Frontal cortex (tissue), 4 donors: ENCODE data around the gene REX1BD. TPM values are rescaled to one million over a fixed set of nuclear protein-coding genes. Genes with fewer than 3 reads are reported as not detected.
"Not testable (repeated sequence)": the region's sequence is repeated elsewhere in the genome, so short reads cannot be mapped to it uniquely, and the experiment has no call there.

Experiments used
- DNase-seq, 2 donors: peaks; one replicate each; pipeline ENCODE4 v3.0.0; 2012; ENCODE audit warnings: low spot score in 2 of 2
- FAIRE-seq: peaks from 2 replicates; lab custom pipeline; 2012; peaks lifted over from hg19 to GRCh38; lab: Jason Lieb, UNC
- total RNA-seq: library from RNA; depleted of rRNA; stranded (reverse); fragments of >200 nt; gene quantifications from one replicate; pipeline ENCODE4 v1.2.3, GENCODE V29; 2014
- donor health status: control.
- donor health status: control.
- donor health status: control.

Gene REX1BD
- total RNA-seq, 1 donor from 2014 or later, result 17.1 TPM

DNA sequence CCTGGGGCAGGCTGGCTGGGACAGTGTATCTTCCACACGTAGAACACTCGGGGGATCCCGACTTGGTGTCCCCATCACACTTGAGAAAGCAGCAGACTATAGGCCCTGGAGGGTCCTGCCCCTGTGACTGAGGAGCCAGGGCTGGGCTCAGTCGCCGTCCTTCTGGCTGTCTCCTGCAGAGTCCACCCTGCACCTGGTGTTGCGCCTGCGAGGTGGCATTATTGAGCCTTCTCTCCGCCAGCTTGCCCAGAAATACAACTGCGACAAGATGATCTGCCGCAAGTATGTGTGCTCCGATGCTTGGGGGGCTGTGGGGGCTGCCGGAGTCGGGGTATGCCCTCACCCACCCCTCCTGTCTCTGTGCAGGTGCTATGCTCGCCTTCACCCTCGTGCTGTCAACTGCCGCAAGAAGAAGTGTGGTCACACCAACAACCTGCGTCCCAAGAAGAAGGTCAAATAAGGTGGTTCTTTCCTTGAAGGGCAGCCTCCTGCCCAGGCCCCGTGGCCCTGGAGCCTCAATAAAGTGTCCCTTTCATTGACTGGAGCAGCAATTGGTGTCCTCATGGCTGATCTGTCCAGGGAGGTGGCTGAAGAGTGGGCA lies 13.8 kb upstream of the REX1BD start:
- DNase-seq (no peak), FAIRE-seq (no peak)

DNA sequence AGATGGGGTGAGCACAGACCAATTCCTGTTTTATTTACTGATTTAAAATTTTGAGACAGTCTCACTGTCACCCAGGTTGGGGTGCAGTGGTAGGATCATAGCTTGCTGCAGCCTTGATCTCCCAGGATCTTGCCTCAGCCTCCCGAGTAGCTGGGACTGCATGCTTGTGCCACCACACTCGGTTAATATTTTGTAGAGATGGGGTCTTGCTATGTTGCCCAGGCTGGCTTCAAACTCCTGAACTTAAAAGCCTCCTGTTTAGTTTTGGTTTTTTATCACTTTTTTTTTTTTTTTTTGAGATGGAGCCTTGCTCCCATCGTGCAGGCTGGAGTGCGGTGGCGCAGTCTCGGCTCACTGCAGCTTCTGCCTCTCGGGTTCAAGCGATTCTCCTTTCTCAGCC lies 12.2 kb upstream of the REX1BD start:
- DNase-seq, result no peak
- no peak for FAIRE-seq

DNA sequence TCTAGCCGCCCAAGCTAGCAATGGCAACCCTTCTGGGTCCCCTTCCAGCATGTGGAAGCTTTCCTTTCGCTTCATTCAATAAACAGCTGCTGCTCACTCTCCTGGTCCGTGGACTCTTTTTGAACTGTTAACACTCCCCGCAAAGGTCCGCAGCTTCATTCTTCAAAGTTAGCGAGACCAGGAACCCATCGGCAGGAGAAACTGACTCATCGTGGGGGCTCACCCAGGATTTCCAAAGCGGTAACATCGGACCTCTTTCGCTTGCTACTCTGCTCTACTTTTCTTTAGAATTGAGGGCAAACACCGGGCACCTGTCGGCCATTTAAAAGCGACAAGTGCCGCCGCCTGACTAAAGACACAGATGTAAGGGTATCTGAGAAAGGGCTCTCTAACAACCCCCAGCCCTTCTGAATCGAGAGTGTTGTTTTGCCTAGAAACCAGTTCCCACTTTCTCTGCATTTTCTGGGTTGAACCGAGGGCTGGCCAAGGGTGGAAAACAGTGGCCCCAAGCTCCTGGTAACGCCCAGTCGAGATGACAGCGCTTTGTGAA lies 11.2 kb upstream of the REX1BD start:
- FAIRE-seq, result no peak
- no peak for DNase-seq

DNA sequence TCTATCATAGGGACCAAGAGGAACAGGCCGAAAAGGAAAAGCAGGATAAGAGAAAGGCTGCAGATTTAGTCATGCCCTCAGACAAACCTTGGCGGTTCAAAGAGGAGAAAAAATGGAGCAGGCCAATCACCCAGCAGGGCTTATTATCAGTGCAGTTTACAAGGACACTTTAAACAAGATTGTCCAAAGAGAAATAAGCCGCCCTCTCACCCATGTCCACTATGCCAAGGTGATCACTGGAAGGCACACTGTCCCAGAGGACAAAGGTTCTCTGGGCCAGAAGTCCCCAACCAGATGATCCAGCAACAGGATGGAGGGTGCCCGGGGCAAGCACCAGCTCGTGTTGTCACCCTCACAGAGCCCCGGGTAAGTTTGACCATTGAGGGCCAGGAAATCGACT lies 8.3 kb upstream of the REX1BD start:
- FAIRE-seq (no peak), DNase-seq (no peak)

DNA sequence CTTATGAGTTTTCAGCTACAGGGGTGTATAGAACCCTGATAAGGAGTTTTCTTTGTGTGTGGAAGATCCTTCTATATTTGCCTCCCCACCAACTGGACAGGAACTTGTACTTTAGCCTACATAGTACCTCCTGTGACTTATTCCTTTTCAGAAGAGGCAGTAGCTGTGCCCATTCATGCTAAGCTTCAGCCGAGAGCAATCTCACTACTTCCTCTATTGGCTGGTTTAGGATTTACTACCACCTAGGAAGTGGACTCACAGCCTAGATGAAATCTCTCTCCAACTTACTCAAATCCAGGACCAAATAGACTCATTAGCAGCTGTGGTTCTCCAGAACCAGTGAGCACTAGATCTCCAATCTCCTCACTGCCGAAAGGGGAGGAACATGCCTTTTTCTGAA lies 2.3 kb upstream of the REX1BD start:
- no peak for FAIRE-seq
- no peak for DNase-seq

DNA sequence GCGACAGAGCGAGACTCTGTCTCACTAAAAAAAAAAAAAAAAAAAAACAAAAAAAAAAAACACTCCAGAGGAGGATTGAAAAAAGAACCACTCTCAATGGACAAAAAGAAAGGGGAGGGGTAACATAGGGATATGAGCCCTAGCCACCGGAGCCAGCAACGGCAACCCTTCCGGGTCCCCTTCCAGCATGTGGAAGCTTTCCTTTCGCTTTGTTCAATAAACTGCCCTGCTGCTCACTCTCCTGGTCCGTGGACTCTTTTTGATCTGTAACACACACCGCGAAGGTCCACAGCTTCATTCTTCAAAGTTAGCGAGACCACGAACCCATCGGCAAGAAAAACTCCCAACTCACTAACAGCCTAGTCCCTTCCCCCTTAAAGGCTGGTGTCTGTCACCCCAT lies 1.0 kb upstream of the REX1BD start:
- FAIRE-seq (no peak), DNase-seq (no peak)

DNA sequence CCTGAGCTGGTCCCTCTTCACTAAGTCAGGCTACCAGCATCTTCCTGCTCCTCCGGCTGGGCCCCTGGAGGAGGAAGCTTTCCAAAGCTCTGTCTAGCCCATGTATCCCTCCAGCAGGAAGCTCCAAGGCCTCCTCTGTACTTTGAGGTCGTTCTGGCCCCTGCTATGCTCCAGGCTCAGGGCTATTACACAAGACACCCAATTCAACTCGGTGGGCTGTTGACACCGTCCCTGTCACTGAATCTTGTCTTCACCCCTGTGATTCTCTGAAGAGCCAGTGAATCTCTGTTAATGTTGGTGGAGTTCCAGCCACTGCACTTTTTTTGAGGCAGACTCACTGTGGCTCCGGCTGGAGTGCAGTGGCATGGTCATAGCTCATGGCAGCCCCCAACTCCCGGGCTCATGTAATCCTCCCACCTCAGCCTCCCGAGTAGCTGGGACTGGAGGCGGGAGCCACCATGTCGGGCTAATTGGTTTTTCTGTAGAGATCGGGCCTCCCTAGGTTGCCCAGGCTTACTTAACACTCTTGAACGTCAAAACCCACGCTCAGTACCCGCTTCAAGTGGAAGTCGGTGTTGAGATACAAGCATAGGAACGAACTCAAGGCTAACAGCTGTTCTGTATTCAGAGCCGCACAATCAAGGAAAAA lies 512 bp upstream of the REX1BD start:
- DNase-seq, result no peak
- no peak for FAIRE-seq

DNA sequence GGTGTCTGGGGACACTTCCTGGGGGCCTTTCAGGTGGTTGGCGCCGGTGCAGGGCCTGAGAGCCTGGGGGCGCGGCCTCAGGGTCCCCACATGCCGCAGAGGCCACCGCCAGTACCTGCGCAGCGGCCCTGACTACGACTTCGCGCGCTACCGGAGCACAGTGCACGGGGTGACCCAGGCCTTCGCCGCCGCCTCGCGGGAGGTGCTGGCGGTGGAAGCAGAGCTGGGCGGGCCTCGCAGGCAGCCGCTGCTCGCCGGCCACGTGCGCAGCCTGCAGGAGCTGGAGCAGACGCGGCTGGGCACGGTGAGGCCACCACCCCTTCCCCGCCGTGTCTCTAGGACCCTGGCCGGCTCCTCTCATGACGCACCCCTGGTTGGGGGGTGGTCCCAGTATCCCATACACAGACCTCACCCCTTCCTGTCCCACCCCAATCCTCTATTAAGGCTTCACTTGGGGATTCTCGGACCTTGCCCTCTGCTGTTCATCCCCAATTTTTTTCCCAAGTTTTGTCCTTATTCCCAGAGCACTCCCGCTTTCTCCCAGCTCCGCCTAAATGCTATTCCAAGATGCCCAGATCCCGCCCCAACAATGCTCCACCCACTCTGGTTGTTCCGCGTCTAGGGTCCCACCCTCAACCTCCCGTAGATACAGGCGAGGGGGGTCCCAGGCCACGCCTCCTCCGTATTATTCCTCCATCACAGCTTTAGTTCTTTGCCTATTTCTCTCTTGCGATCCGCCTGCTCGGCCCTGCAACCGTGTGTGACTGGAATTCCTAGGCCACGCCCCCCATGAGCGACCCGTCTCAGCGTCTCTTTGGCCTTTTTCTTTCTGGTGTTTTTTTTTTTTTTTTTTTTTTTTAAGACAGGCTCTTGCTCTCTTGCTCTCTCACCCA lies 1.0 kb downstream of the REX1BD start:
- DNase-seq (peak; percentile 43 to 46), FAIRE-seq (no peak)

DNA sequence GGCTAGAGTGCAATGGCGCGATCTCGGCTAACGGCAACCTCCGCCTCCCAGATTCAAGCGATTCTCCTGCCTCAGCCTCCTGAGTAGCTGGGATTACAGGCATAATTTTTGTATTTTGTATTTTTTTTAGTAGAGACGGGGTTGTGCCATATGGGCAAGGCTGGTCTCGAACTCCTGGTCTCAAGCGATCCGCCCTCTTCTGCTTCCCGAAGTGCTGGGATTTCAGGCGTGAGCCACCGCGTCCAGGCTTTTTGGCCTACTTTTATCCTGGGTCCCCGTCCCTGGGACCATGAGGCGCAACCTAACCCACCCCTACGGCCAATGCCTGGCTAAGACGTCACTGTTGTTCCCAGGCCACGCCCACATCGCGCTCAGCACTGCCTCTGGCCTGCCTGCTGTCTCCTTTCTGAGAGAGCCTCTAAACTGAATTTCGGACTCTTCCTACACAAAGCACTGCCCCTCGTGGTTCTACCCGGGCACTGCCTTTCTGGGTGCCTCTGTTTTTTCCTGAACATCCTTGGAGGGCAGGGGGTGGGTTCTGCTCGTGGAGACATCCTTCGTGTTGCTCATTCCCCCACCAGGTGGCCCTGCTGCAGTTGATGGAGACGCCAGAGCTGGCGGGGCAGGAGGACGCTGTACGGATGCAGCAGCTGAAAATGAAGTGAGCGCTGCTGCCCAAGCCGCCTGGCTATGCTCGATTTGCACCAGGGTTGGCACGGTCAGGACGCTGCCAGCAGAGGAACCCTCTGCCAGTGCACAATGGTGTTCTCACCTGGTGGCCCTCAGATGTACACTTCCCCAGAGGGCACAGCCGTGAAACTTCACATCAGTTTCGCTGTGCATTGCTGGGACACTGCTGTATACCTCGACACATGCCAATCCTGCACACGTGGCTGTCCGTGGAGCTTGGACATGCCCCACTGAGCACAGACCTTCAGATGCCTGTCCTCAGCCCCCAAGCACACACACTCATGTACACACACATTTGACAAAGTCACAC lies 2.0 kb downstream of the REX1BD start:
- FAIRE-seq, result no peak
- DNase-seq, result peak; percentile 73 to 75

DNA sequence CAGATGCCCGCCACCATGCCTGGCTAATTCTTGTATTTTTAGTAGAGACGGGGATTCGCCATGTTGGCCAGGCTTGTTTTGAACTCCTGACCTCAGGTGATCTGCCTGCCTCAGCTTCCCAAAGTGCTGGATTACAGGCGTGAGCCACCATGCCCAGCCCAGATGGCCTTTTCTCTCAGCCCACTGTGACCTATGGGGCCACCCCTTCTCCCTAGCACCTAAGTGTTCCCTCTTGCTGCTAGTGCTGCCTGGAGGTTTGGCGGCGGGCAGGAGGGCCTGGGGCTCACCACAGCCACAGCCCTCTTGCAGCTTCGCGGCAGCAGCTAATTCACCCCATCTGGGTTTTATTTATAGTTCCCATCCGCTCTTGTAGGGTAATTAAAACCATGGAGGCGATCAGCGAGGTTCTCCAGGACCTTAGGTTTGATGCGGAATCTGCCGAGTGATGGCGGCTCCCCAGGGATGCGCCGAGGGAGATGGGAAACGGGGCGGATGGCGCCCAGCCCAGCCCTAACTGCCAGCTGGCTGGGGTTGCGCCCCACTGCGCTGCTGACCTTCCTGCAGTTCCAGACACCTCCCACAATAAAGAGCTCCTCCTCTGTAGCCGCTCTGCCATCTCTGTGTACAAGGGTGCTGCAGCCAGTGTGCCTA lies 3.3 kb downstream of the REX1BD start:
- DNase-seq, result no peak
- FAIRE-seq, result no peak

DNA sequence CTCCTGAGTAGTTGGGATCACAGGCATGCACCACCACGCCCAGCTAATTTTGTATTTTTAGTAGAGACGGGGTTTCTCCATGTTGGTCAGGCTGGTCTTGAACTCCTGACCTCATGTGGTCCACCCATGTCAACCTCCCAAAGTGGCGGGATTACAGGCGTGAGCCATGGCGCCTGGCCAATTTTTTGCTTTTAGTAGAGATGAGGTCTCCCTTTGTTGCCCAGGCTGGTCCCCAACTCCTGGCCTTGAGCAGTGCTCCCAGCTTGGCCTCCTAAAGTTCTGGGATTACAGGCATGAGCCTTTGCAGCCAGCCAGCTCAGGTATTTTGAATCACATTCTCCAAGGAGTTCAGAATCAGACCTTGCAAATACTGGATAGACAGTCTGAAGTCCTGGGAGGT lies 4.1 kb downstream of the REX1BD start:
- FAIRE-seq, DNase-seq: not testable (repeated sequence)

DNA sequence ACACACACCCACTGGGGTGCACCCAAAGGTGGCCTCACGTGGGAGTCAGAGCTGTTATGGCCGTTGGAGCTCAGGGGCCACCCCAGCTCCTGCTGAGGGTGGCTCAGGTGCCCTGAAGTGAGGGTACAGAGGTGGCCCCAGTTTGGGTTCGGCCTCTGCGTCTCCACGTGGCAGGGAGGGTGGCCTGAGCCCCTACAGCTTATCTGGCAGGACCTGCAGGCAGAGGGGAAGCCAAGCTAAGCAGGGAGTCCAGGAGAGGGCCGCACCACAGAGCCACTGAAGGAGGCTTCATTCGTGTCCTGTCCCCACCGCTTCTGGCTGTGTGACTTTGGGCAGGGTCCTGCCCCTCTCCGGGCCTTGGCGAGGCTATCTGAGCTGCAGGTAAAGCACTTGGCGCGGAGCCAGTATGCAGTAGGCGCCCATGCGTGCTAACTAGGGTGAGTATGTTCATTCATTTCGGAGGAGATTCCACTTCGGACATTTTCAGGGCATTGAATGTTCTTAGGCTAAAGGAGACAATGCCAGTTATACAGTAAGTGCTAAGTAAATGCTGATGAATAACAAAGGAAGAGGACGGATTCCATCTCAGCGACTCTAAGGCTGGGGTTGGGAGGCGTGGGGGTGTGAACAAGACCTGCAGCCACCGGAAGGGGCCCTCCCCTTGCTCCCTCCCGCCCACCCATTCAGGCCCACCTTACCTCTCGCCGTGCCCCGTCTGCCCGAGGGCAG lies 4.9 kb downstream of the REX1BD start:
- DNase-seq (peak in 1 of 2 donors; percentile 40), FAIRE-seq (no peak)

DNA sequence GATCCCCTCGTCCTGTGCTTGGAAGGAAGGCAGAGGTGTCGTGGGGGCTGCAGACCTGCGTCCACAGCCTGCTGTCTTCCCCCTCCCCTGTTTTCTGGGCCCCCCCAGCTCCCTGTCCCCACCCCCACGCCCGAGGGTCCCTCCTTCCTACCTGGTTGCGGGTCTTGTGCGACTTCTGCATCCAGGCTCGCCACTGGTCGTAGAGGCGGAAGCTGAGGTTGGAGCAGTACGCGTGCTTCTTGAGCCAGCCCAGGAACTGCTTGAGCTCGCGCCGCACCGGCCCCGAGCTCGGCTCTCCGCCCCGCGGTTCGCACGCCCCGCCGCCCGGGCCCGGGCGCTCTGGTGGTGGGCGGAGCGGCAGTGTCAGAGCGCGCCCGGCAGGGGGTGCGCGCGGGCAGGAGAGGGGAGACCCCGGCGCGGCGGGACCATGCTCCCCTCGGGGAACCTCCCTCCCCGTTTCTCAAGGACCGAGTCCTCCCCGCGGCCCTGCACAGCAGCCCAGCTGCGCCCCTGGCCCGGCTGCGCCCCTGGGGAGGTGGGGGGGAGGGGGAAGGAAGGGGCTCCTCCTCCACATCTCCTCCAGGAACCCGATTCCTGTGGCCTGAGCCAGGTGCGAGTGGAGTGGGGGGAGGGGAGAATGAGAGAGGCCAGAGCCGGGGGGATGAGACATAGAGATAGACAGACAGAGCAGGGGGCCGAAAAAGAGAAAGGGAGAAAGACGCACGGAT lies 5.7 kb downstream of the REX1BD start:
- DNase-seq (peak; percentile 90 to 94), FAIRE-seq (no peak)

DNA sequence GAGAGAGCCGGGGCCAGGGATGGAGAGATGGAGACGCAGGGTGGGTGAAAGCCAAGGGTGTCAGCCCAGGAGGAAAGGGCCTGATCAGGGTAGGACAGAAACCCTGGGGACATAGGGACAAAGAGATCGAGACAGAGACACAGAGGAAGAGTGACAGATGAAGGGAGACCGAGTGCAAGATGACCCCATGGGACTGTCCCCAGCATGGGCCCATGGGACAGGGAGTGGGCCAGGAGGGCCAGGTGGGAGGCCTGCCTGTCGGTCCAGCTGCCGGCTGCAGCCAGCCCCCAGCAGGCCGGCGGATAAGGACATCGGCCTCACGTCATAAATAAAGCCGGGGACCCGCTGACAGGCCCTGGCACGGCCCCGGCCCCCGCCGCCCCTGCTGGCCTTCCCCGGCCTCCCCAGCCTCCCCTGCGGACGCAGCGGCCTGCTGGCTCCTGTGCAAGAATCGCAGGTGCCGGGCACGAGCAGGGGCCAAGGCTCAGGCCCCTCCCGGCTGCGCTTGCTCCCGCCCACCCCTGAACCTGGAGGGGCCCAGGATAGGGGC lies 6.3 kb downstream of the REX1BD start:
- FAIRE-seq, result no peak
- peak in 1 of 2 donors; percentile 60 for DNase-seq

DNA sequence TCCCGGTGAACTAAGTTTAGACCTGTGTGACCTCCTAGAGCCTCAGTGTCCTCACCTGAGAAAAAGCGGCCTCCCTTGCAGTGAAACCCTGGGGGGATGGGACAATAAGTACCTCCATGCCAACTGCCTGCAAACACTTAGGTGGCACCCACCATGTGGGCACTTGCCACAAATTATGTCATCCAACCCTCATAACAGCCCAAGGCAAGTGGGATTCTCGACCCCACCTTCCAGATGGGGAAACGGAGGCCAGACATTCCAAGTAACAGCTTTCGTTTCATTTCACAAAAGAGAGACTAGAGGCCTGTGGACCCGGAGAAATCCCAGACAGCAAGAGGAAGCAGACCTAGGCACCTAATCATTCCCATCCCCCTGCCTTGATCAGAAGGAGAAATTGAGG lies 6.9 kb downstream of the REX1BD start:
- no peak for FAIRE-seq
- peak in 1 of 2 donors; percentile 41 for DNase-seq

DNA sequence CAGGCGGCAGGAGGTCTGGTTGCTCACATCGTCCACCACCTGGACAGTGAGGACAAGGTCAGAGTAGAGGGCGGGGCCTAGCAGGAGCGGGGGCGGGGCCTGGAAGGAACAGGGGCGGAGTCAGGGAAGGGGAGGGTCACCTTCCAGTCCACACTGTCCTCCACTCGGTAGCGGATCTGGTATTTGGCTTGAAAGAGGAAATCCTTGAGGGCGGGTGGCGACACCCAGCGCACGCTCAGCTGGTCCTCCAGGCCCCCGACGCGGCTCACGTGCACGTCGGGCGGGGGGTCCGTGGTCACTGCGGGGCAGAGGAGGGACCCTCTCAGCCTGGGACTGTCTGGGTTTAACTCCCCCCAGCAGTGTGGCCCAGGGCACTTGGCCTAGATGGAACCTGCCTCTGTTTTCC lies 8.2 kb downstream of the REX1BD start:
- DNase-seq (peak in 1 of 2 donors; percentile 47), FAIRE-seq (no peak)
